ENCODE data around the gene APEH. TPM values are rescaled to one million over a fixed set of nuclear protein-coding genes. Genes with fewer than 3 reads are reported as not detected.
"Not testable (repeated sequence)": the region's sequence is repeated elsewhere in the genome, so short reads cannot be mapped to it uniquely, and the experiment has no call there.

The APEH gene
- total RNA-seq, 1 experiment from 2014 or later = 87.5 TPM

- no peak for DNase-seq
- Histone ChIP-seq H3K36me3 (no peaks in the 10 kb centered on the region), H3K4me3 (no peak overlapping the region), H3K27me3 (no peaks in the 10 kb centered on the region), H3K9me3 (no peaks in the 10 kb centered on the region)
Measured at GRCh38 chr3:49680493-49681231, 6.5 kb downstream of the APEH start.

- Histone ChIP-seq H3K4me3 (no peak overlapping the region), H3K27me3 (no peaks in the 10 kb centered on the region), H3K9me3 (no peaks in the 10 kb centered on the region), H3K36me3 (no peaks in the 10 kb centered on the region)
- no peak for DNase-seq
Measured at GRCh38 chr3:49681232-49681522, 7.0 kb downstream of the APEH start.

- DNase-seq = no peak
- no peaks in the 10 kb centered on the region for H3K36me3 ChIP-seq
Measured at GRCh38 chr3:49681543-49681942, 7.4 kb downstream of the APEH start.

GRCh38 chr3:49683162-49683561 lies 9.0 kb downstream of the APEH start:
- Histone ChIP-seq H3K9me3 (no peaks in the 10 kb centered on the region), H3K4me3 (no peak overlapping the region), H3K36me3 (no peaks in the 10 kb centered on the region), H3K27me3 (no peaks in the 10 kb centered on the region)
- no peak for DNase-seq

More at GRCh38 chr3:49681543-49681942, 7.4 kb downstream of the APEH start:
- Histone ChIP-seq H3K4me3 (no peak overlapping the region), H3K27me3 (no peaks in the 10 kb centered on the region), H3K9me3 (no peaks in the 10 kb centered on the region)

- not testable (repeated sequence) for H3K9me3 ChIP-seq, H3K4me3 ChIP-seq, H3K36me3 ChIP-seq, H3K27me3 ChIP-seq, DNase-seq
Measured at GRCh38 chr3:49684453-49684852, 10.3 kb downstream of the APEH start.

GRCh38 chr3:49685103-49685502 lies 11.0 kb downstream of the APEH start:
- not testable (repeated sequence) for H3K36me3 ChIP-seq, H3K4me3 ChIP-seq, H3K27me3 ChIP-seq, H3K9me3 ChIP-seq, DNase-seq

GRCh38 chr3:49685846-49686245 lies 11.7 kb downstream of the APEH start:
- DNase-seq, H3K36me3 ChIP-seq, H3K9me3 ChIP-seq, H3K27me3 ChIP-seq, H3K4me3 ChIP-seq: not testable (repeated sequence)

GRCh38 chr3:49686346-49686745 lies 12.2 kb downstream of the APEH start:
- H3K36me3 ChIP-seq, H3K27me3 ChIP-seq, DNase-seq, H3K9me3 ChIP-seq, H3K4me3 ChIP-seq: not testable (repeated sequence)

- not testable (repeated sequence) for H3K27me3 ChIP-seq, H3K9me3 ChIP-seq, H3K36me3 ChIP-seq, DNase-seq, H3K4me3 ChIP-seq
Measured at GRCh38 chr3:49686769-49687423, 12.7 kb downstream of the APEH start.

- not testable (repeated sequence) for H3K36me3 ChIP-seq, H3K4me3 ChIP-seq, H3K27me3 ChIP-seq, DNase-seq, H3K9me3 ChIP-seq
Measured at GRCh38 chr3:49687424-49687795, 13.3 kb downstream of the APEH start.

- not testable (repeated sequence) for DNase-seq, H3K27me3 ChIP-seq, H3K36me3 ChIP-seq, H3K9me3 ChIP-seq
- H3K4me3 ChIP-seq = peak overlapping the region; percentile 86
Measured at GRCh38 chr3:49688338-49689045, 14.3 kb downstream of the APEH start.

GRCh38 chr3:49689046-49689907 lies 15.1 kb downstream of the APEH start, which contains the start of the genes MST1 and RNF123:
TSS of gene MST1 (minus strand) at chr3:49689474. CDS start at chr3:49688691, 783 bp downstream.
TSS of gene RNF123 (plus strand) at chr3:49689557. CDS start at chr3:49691166, 1,609 bp downstream.
- peak within 1 kb of the TSS; percentile 86 for H3K4me3 ChIP-seq
- no peaks in the 10 kb centered on the region for H3K27me3 ChIP-seq
- peak; percentile 85 for DNase-seq
- H3K36me3 ChIP-seq = no peaks in the 10 kb centered on the region
- H3K9me3 ChIP-seq = no peaks in the 10 kb centered on the region

- H3K9me3 ChIP-seq, H3K27me3 ChIP-seq, H3K36me3 ChIP-seq, DNase-seq: not testable (repeated sequence)
- H3K4me3 ChIP-seq = peak overlapping the region; percentile 86
Measured at GRCh38 chr3:49689908-49690624, 15.9 kb downstream of the APEH start.

GRCh38 chr3:49690856-49691255 lies 16.7 kb downstream of the APEH start:
- DNase-seq, H3K9me3 ChIP-seq, H3K4me3 ChIP-seq, H3K27me3 ChIP-seq, H3K36me3 ChIP-seq: not testable (repeated sequence)

- H3K36me3 ChIP-seq, DNase-seq, H3K27me3 ChIP-seq, H3K4me3 ChIP-seq, H3K9me3 ChIP-seq: not testable (repeated sequence)
Measured at GRCh38 chr3:49691481-49691880, 17.3 kb downstream of the APEH start.

GRCh38 chr3:49694409-49695070 lies 20.4 kb downstream of the APEH start:
- H3K9me3 ChIP-seq, H3K4me3 ChIP-seq, DNase-seq, H3K36me3 ChIP-seq, H3K27me3 ChIP-seq: not testable (repeated sequence)
